ENCODE measurements around the gene SLC51B. TPM values are rescaled to one million over a fixed set of nuclear protein-coding genes. Genes with fewer than 3 reads are reported as not detected.
A peak's percentile ranks its signal among the peaks of the same experiment; 100 is the strongest.
"Not testable (repeated sequence)": the region's sequence is repeated elsewhere in the genome, so short reads cannot be mapped to it uniquely, and the experiment has no call there.

SLC51B gene
- total RNA-seq, 1 donor from 2014 or later: 0.37 TPM

DNA sequence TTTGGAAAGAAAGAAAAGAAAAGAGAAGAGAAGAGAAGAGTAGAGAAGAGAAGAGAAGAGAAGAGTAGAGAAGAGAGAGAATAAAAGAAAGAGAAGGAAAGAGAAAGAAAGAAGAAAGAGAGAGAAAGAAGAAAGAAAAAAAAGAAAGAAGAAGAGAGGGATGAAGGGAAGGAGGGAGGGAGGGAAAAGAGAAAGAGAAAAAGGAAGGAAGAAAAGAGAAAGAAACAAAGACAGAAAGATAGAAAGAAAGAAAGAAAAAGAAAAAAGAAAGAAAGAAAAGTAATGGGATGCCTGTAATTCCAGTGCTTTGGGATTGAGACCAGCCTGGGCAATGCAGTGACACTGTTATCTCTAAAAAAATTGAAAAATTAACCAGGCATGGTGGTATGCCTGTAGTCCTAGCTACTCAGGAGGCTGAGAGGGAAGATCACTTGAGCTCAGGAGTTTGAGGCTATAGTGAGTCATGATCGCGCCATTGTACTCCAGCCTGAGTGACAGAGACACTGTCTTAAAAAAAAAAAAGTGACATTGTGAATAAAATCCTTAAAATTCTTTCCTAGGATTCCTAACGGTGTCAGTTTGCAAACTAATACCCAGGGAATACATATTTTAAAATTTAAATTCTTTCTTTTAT is 20.9 kb downstream of the SLC51B start:
- no peak for DNase-seq (ENCODE audit: low spot score)

- DNase-seq (ENCODE audit: low spot score): no peak
Observed at GRCh38 chr15:65066635-65067316, 21.6 kb downstream of the SLC51B start.

GRCh38 chr15:65067317-65067644 is 22.1 kb downstream of the SLC51B start:
- no peak for DNase-seq (ENCODE audit: low spot score)

GRCh38 chr15:65067645-65068402 is 22.6 kb downstream of the SLC51B start, which contains the start of gene RASL12:
Gene RASL12, minus strand, starts transcription at chr15:65067991. Its CDS starts 156 bp downstream, at chr15:65067835.
- no peak for DNase-seq (ENCODE audit: low spot score)

DNA sequence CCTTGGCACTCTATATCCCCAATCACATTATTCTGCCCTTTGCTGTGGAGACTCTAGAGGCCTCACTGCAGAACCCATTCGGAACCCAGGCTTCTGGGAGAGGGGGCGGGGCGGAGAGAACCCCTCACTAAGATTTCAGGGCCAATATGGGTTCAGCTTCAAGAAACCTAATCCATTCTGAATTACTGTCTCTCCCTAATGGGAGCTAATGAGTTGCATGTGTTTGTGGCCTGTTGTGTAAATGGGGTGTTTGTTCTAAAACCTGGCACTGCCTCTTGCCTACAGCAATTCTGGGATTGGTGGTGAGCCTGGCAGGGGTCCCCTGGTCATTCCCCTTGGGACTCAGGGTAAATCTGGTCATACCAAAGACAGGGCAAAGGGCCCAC is 23.2 kb downstream of the SLC51B start:
- DNase-seq (ENCODE audit: low spot score): no peak

DNA sequence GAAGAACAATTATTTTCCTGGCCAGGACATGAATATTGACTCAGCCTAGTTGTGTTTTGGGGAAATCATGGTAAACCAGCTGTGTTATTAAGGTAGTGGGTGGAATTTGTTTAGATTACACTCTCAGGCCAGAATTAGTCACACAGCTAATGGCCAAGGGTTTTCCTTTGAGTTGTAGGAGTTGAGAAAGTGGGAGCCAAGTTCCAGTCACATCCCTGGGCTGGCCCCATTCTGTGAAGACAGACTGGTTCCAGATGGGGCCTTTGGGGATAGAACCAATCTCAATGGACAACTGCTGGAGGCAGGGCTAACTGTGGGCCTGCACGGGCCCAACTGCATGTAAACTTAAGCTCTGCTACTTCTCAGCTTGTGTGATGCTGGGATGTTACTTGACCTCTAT is 24.0 kb downstream of the SLC51B start:
- DNase-seq (ENCODE audit: low spot score): peak; percentile 67

GRCh38 chr15:65069779-65070546 is 24.8 kb downstream of the SLC51B start:
- DNase-seq (ENCODE audit: low spot score): no peak

DNA sequence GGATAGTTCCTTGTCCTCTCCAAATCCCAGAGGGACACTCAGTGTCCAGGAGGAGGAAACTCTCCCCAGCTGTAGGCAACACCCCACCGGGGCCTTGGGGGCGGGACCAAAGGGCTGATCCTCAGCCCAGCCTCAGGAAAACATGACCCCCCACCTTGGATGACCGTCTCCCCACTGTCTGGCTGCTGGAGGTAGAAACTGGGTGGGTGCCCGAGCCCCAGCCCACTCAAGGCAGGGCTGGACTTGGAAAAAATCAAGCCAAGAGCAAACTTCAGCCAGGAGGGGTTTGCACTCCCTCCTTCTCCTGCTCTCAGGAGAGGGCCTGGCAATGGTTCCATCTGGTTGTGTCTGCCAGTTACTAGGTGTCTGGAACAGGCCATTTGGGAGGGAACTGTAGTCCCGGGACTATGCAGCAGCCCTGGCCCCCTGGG is 26.2 kb downstream of the SLC51B start:
- no peak for DNase-seq (ENCODE audit: low spot score)

DNA sequence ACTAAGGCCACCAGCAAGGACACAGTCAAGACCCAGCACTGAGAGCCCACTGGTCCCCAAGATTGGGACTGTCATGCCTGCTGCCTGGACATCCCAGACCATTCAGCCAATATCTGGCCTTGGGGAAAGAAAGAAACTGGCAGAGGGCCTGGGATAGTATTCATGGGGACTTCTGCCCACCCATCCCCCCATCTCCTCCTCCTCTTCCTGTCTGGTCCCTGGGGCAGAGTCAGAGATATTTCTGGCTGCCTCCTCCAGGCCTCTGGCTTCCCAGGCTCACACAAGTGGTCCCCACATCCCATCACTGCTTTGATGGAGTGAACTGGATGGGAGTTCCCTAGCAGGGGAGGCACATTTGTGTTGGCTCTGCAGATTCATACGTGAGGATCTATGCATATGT is 26.8 kb downstream of the SLC51B start:
- no peak for DNase-seq (ENCODE audit: low spot score)

- DNase-seq (ENCODE audit: low spot score): no peak
Observed at GRCh38 chr15:65072617-65073016, 27.4 kb downstream of the SLC51B start.

GRCh38 chr15:65074946-65075345 is 29.8 kb downstream of the SLC51B start:
- DNase-seq (ENCODE audit: low spot score): not testable (repeated sequence)

DNA sequence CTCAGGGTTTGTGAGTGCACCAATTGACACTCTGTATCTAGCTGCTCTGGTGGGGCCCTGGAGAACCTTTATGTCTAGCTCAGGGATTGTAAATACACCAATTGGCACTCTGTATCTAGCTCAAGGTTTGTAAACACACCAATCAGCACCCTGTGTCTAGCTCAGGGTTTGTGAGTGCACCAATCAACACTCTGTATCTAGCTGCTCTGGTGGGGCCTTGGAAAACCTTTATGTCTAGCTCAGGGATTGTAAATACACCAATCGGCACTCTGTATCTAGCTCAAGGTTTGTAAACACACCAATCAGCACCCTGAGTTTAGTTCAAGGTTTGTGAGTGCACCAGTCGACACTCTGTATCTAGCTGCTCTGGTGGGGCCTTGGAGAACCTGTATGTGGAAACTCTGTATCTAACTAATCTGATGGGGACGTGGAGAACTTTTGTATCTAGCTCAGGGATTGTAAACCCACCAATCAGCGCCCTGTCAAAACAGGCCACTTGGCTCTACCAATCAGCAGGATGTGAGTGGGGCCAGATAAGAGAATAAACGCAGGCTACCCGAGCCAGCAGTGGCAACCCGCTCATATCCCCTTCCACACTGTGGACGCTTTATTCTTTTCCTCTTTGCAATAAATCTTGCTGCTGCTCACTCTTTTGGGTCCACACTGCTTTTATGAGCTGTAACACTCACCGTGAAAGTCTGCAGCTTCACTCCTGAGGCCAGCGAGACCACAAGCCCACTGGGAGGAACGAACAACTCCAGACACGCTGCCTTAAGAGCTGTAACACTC is 30.6 kb downstream of the SLC51B start:
- not testable (repeated sequence) for DNase-seq (ENCODE audit: low spot score)

DNA sequence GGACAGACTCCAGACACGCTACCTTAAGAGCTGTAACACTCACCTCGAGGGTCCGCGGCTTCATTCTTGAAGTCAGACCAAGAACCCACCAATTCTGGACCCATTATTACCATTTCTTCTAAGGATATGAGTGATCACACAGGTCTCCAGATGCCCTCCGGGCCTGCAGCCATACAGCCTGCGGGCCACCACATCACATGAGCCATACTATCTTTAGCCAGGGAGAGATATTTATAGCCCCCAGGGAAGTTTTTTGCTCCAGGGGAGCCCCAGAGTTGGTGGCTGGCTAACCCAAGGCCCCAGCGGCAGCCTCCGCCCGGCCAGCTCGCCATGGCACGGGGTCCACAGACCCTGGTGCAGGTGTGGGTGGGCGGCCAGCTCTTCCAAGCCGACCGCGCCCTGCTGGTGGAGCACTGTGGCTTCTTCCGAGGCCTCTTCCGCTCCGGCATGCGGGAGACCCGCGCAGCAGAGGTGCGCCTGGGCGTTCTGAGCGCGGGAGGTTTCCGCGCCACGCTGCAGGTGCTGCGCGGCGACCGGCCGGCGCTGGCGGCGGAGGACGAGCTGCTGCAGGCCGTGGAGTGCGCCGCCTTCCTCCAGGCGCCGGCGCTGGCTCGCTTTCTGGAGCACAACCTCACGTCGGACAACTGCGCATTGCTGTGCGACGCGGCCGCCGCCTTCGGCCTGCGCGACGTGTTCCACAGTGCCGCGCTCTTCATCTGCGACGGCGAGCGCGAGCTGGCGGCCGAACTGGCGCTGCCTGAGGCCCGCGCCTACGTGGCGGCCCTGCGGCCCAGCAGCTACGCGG is 31.5 kb downstream of the SLC51B start, which contains the start of gene KBTBD13:
Gene KBTBD13, plus strand, starts transcription at position 261 of the 805 bp plus-strand sequence. Its CDS starts 70 bp downstream, at position 331.
- DNase-seq (ENCODE audit: low spot score): no peak

- DNase-seq (ENCODE audit: low spot score): no peak
Observed at GRCh38 chr15:65077291-65077980, 32.2 kb downstream of the SLC51B start.

- peak; percentile 66 for DNase-seq (ENCODE audit: low spot score)
Observed at GRCh38 chr15:65077981-65078352, 32.8 kb downstream of the SLC51B start.

DNA sequence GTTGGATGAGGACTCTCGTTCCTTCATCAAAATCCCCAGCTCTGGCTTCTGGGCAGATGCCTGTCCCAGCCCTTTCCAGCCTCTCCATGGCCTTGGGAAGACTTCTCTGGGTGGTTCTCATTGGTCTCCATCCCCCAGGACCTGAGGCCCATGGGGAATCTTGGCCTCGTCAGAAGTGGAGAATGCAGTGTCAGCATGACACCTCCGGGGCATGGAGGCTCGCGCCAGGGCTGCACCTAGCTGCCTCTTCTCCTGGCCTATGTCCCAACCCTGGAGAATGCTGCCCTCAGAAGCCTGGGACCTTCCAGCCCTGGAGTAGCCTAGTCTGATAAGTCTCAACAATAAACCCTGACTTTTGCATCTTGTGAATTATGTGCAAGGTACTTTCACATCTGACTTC is 34.4 kb downstream of the SLC51B start:
- no peak for DNase-seq (ENCODE audit: low spot score)

DNA sequence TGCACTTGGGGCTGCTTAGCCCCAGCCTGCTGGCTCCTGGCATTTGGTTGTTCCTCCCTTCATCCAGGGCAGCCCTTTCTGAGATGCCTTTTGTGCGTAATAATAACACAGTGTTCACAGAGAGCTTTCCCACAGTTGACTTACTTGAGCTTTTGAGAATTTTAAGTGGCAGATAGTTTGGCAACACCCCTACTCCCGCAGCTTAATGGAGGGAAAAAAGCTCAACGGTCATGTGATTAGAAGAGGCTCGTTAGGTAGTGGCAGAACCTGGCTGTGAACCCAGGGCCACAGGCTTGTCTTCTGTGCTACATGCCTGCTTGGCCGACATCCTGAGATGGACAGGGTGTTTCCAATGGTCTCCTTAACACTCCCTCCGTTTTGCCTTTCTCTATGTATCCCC is 36.1 kb downstream of the SLC51B start:
- no peak for DNase-seq (ENCODE audit: low spot score)

DNA sequence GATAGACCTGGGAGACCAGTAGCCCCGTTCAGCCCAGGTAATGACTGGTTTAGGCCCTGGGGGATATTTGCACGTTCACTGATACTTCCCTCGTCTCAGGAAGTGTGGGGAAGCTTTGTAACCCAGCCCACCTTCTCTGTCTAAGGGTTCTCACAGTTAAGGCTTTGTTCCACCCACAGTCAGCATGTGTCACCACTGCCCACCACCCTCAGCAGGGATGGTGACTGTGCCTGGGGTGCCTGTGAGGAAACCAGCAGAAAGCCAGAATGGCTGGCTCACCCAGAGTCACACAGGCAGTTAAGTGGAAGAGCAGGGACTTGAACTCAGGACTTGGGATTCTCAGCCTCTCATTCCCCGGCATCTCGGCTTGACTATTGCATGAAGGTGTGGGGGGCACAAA is 36.6 kb downstream of the SLC51B start:
- DNase-seq (ENCODE audit: low spot score): no peak

DNA sequence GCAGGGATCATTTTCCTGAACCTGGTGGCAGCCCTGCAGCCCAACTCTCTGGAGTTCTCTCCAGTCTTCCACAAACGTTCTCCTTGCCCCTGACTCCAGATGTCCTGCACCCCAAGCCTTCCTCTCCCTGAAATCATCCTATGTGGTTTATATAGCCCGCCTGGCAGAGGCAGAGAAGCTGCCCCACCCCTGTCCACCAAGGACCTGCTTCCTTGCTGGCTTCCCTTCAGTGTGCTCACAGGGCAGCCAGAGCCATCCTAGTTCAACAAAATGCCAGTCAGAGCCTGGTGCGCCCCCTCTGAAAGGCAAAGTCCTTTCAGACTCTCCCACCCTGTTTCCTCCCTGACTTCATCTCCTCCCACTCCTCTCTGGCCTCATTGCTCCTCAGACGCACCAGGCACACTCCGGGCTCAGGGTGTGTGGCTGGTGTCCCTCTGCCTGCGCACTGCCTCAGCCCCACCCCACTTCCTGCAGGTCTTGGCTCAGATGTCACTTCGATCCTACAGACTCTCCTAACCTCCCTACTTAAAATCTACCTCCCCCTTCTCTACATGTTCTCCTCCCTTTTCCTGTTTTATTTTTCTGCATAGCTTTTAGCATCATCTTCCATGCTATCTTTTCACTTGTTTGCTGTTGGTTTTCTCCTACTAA is 37.2 kb downstream of the SLC51B start:
- DNase-seq (ENCODE audit: low spot score): no peak
